Astrocyte (in vitro differentiated cells and primary cell): Measurements from ENCODE around the gene TGOLN2. TPM values are rescaled to one million over a fixed set of nuclear protein-coding genes. Genes with fewer than 3 reads are reported as not detected.

Experiments used
- DNase-seq: peaks from one replicate; pipeline ENCODE4 v3.0.0-alpha.2; 2010; ENCODE audit warnings: low read depth
- FAIRE-seq: peaks from 2 replicates; lab custom pipeline; 2011; peaks lifted over from hg19 to GRCh38; lab: Jason Lieb, UNC
- H2AFZ ChIP-seq: 2 replicates; pipeline ENCODE4 v1.6.0; 2012; ENCODE audit warnings: low read depth, low read length, inconsistent platforms
- H3K27ac ChIP-seq: 2 replicates; pipeline ENCODE4 v1.5.1; 2011; ENCODE audit warnings: low read depth, low read length, inconsistent platforms
- H3K27me3 ChIP-seq: 2 replicates; pipeline ENCODE4 v1.6.0; 2011; ENCODE audit warnings: low read length, inconsistent platforms; ENCODE audit not compliant: insufficient read depth
- H3K36me3 ChIP-seq: 2 replicates; pipeline ENCODE4 v1.5.1; 2011; ENCODE audit warnings: low read length, inconsistent platforms; ENCODE audit not compliant: insufficient read depth
- H3K4me1 ChIP-seq: 2 replicates; pipeline ENCODE4 v1.5.1; 2011; ENCODE audit warnings: low read length, inconsistent platforms; ENCODE audit not compliant: insufficient read depth
- H3K4me2 ChIP-seq: 2 replicates; pipeline ENCODE4 v1.6.0; 2012; ENCODE audit warnings: low read length, inconsistent platforms
- H3K4me3 ChIP-seq: 2 replicates; pipeline ENCODE4 v1.5.1; 2011; ENCODE audit warnings: low read depth, mild to moderate bottlenecking, low read length, inconsistent platforms; ENCODE audit not compliant: insufficient read depth
- H3K79me2 ChIP-seq: 2 replicates; pipeline ENCODE4 v1.6.0; 2012; ENCODE audit warnings: mild to moderate bottlenecking, low read length, inconsistent platforms; ENCODE audit not compliant: insufficient read depth
- H3K9ac ChIP-seq: 2 replicates; pipeline ENCODE4 v1.6.0; 2012; ENCODE audit warnings: mild to moderate bottlenecking, low read length, inconsistent platforms
- H3K9me3 ChIP-seq: 2 replicates; pipeline ENCODE4 v1.5.1; 2012; ENCODE audit warnings: low read depth, mild to moderate bottlenecking, low read length, inconsistent platforms; ENCODE audit not compliant: insufficient read depth
- H4K20me1 ChIP-seq: 2 replicates; pipeline ENCODE4 v1.6.0; 2012; ENCODE audit warnings: low read length, inconsistent platforms; ENCODE audit not compliant: insufficient read depth
- H3K27ac Mint-ChIP-seq: one replicate; pipeline ENCODE4 v1.8.0; 2021; ENCODE audit warnings: mild to moderate bottlenecking, mixed read lengths; ENCODE audit not compliant: unreplicated experiment
- H3K27me3 Mint-ChIP-seq: one replicate; pipeline ENCODE4 v1.8.0; 2021; ENCODE audit warnings: low read depth, mixed read lengths; ENCODE audit not compliant: unreplicated experiment
- H3K36me3 Mint-ChIP-seq: one replicate; pipeline ENCODE4 v1.8.0; 2021; ENCODE audit warnings: low read depth, mixed read lengths; ENCODE audit not compliant: unreplicated experiment
- H3K4me1 Mint-ChIP-seq: one replicate; pipeline ENCODE4 v1.8.0; 2021; ENCODE audit warnings: low read depth, mixed read lengths; ENCODE audit not compliant: unreplicated experiment
- H3K4me3 Mint-ChIP-seq: one replicate; pipeline ENCODE4 v1.8.0; 2021; ENCODE audit warnings: mild to moderate bottlenecking, moderate library complexity, mixed read lengths; ENCODE audit not compliant: unreplicated experiment
- H3K9me3 Mint-ChIP-seq: one replicate; pipeline ENCODE4 v1.8.0; 2021; ENCODE audit warnings: mild to moderate bottlenecking, mixed read lengths; ENCODE audit not compliant: unreplicated experiment
- CTCF ChIP-seq: IDR thresholded peaks from 2 replicates; pipeline ENCODE4 v1.5.1; 2011; ENCODE audit warnings: low read depth, mild to moderate bottlenecking, inconsistent platforms, low read length, moderate library complexity; ENCODE audit not compliant: insufficient read depth
- EZH2 ChIP-seq: IDR thresholded peaks from 2 replicates; pipeline ENCODE4 v1.6.1; 2012; ENCODE audit warnings: mild to moderate bottlenecking, low read length, inconsistent platforms; ENCODE audit not compliant: insufficient read depth
- total RNA-seq: library from RNA; stranded (reverse); gene quantifications from 2 replicates; pipeline ENCODE4 v1.2.1, GENCODE V29; 2021

TGOLN2 gene
- total RNA-seq, 1 donor from 2014 or later, result 86.7 TPM

- H3K4me1 ChIP-seq, result peaks cover 4% of the 10 kb centered on the region
- H3K9ac ChIP-seq, result no peak overlapping the region
- no peaks in the 10 kb centered on the region for H3K79me2 ChIP-seq
- no peak for FAIRE-seq
- H3K9me3 Mint-ChIP-seq, result no peaks in the 10 kb centered on the region
- no peak overlapping the region for H3K4me2 ChIP-seq
- no peak overlapping the region for H3K4me3 ChIP-seq
- H3K27ac Mint-ChIP-seq, result no peak overlapping the region
- no peaks in the 10 kb centered on the region for H3K27me3 Mint-ChIP-seq
- no peaks in the 10 kb centered on the region for H3K36me3 ChIP-seq
- peaks cover 14% of the 10 kb centered on the region for H3K36me3 Mint-ChIP-seq
- H3K27ac ChIP-seq, result no peak overlapping the region
- H3K4me1 Mint-ChIP-seq, result peaks cover 1% of the 10 kb centered on the region
- DNase-seq, result no peak
- H3K27me3 ChIP-seq, result no peaks in the 10 kb centered on the region
- H4K20me1 ChIP-seq, result no peaks in the 10 kb centered on the region
- H3K9me3 ChIP-seq, result no peaks in the 10 kb centered on the region
- no peak overlapping the region for H2AFZ ChIP-seq
- no peak overlapping the region for H3K4me3 Mint-ChIP-seq
- TF ChIP-seq CTCF (no peak), EZH2 (no peak)
Measured at GRCh38 chr2:85303780-85304531, 23.8 kb downstream of the TGOLN2 start.

- H3K4me1 Mint-ChIP-seq, result no peaks in the 10 kb centered on the region
Measured at GRCh38 chr2:85302121-85302520, 25.7 kb downstream of the TGOLN2 start.

More at GRCh38 chr2:85302121-85302520, 25.7 kb downstream of the TGOLN2 start:
- H3K27ac ChIP-seq, result no peak overlapping the region
- DNase-seq, result no peak
- H3K9ac ChIP-seq, result no peak overlapping the region
- Mint-ChIP-seq H3K4me3 (no peak overlapping the region), H3K27me3 (no peaks in the 10 kb centered on the region), H3K27ac (no peak overlapping the region), H3K9me3 (no peaks in the 10 kb centered on the region), H3K36me3 (peaks cover 14% of the 10 kb centered on the region)
- no peaks in the 10 kb centered on the region for H3K27me3 ChIP-seq
- no peak for TF ChIP-seq CTCF
- TF ChIP-seq EZH2, result no peak
- peaks cover 3% of the 10 kb centered on the region for H4K20me1 ChIP-seq
- no peak overlapping the region for H3K4me3 ChIP-seq
- no peaks in the 10 kb centered on the region for H3K9me3 ChIP-seq
- no peak for FAIRE-seq
- no peaks in the 10 kb centered on the region for H3K36me3 ChIP-seq
- no peaks in the 10 kb centered on the region for H3K79me2 ChIP-seq
- H2AFZ ChIP-seq, result no peak overlapping the region
- H3K4me2 ChIP-seq, result no peak overlapping the region
- H3K4me1 ChIP-seq, result no peaks in the 10 kb centered on the region
